SH-SY5Y (cell line): ENCODE data around the gene SART3.

Source experiments
- GATA2 ChIP-seq: IDR thresholded peaks from 2 replicates; pipeline ENCODE4 v1.6.1; 2011; ENCODE audit warnings: mild to moderate bottlenecking, low read depth, low read length
- GATA3 ChIP-seq: IDR thresholded peaks from 2 replicates; pipeline ENCODE4 v1.6.1; 2011; ENCODE audit warnings: low read depth, mild to moderate bottlenecking, low read length, moderate library complexity

GRCh38 chr12:108571609-108572165, 10.7 kb upstream of the SART3 start:
- TF ChIP-seq GATA2 (no peak), GATA3 (no peak)
